Hematopoietic multipotent progenitor cell treated with erythropoietin and hydrocortisone succinate and interleukin-3 and kit ligand, for 4 days (in vitro differentiated cells): ENCODE measurements around the gene PAN3.
A peak's percentile ranks its signal among the peaks of the same experiment; 100 is the strongest.
"Not testable (repeated sequence)": the region's sequence is repeated elsewhere in the genome, so short reads cannot be mapped to it uniquely, and the experiment has no call there.

Experiments used
- DNase-seq: peaks from one replicate; pipeline ENCODE4 v3.0.0-alpha.2; 2015

PAN3 gene

DNA sequence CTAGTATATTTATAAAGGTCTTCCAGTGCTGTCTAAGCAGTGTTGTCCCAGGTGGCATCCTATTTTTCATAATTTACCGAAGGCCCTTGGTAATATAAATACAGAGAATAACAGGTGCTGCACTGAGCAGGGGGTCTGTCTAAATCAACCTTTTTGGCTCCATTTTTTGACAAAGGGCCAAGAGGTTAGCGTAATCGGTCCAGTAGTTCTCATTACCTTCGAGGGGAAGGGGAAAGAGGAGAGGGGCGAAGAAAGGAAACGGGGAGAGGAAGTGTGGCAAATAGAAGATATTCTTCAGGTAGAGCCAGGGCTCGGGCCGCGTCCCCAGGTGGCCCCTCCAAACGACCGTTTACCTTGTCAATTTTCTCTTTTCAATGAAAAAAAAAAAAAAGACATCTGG, 749 bp upstream of the PAN3 start:
- DNase-seq = no peak

GRCh38 chr13:28138756-28139470, 568 bp downstream of the PAN3 start:
- peak; percentile 97 for DNase-seq

- no peak for DNase-seq
These were observed 2.2 kb downstream of the PAN3 start for GRCh38 chr13:28140433-28141125.

DNA sequence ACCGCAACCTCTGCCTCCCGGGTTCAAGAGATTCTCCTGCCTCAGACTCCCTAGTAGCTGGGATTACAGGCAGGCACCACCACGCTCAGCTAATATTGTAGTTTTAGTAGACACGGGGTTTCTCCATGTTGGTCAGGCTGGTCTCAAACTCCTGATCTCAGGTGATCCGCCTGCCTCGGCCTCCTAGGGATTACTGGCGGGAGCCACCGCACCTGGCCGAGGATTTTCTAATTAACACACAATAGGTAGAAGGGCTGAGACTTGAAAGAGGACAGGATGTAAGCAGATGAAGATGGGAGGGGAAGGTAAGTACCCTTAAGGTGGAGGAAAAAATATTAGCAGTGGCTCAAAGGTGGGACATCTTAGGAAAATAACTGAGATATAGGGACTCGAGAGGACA, 3.2 kb downstream of the PAN3 start:
- DNase-seq = not testable (repeated sequence)

DNA sequence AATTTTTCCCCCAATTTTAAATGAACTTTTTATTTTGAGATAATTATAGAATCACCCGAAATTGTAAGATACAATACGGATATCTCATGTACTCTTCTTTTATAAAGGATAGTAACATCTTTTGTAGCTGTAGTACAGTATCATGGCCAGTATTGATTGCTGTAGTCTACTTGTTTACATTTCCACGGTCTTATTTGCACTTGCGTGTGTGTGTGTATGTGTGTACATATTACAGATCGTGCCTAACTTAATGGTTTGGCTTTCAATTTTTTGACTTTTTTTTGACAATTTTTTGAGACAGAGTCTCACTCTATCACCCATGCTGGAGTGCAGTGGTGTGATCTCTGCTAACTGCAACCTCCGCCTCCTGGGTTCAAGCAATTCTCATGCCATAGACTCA, 6.7 kb downstream of the PAN3 start:
- no peak for DNase-seq

GRCh38 chr13:28147495-28147894, 9.2 kb downstream of the PAN3 start:
- DNase-seq = peak; percentile 33

GRCh38 chr13:28159057-28159456, 20.7 kb downstream of the PAN3 start:
- DNase-seq = no peak

DNA sequence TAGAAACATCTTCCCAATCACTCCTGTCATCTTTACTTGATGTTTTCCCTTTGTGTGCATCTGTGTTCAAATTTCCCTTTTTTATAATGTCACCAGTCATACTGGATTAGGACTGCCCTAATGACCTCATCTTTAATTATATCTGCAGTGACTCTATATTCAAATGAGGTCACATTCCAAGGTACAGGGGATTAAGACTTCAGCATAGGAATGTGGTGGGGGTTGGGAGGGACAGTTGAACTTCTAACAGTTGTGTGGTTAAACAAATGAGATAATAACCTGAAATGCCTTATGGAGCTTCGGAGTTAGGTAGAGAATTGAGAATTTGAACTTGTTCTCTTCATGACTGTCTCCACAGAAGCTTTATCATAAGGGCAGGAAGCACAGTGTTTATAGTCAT, 23.0 kb downstream of the PAN3 start:
- peak; percentile 70 for DNase-seq

DNA sequence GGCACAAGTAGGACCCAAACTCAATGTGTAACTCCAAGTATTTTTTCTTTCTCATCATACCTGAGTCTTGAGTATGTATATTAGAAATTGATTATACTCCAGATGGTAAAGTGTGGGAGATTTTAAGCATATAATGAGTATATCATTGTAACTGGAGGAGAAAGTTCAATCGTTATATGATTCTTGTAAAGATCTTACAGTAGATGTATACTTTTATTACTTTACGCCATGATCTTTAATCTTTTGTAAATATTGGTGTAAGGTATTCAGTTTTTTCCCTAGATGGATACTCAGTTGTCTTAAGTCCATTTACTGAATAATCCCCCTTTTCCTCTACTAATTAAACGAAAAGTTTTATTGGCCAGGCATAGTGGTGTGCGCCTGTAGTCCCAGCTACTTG, 25.2 kb downstream of the PAN3 start:
- no peak for DNase-seq

DNA sequence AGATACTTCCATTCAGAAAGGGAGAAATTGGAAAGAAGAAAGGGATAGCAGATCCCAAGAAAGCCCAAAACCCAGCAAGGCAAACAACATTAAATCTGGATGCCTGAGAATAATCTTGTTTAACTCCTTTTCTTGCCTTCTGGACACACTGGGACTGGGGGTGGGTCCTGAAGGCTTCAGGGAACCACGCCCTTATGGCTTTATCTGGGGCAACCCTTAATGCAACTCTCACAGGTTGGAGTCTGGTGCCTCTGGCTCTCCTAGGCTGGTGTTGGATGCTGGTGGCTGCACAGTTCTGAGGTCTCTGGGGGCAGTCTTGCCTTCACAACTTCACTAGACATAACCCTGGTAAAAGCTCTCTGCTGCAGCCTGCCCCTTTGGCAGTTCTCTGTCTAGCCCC, 27.9 kb downstream of the PAN3 start:
- peak; percentile 77 for DNase-seq

DNA sequence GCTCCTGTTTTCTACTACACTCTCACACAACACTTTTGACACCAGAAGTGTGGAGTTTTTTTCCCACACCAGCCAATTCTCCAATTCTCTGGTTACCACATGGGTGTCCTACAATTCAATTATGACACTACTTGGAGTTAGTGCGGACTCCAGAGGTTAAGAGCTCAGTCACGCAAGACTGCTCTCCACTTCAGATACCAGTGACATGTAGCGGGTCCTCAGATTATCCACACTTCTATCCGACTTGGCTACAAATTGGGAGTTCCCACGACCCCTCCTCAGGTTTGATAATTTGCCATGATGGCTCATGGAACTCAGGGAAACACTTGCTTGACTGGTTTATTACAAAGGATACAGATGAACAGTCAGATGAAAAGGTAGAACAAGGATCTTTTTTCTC, 32.9 kb downstream of the PAN3 start:
- no peak for DNase-seq

- DNase-seq = no peak
These were observed 34.6 kb downstream of the PAN3 start for GRCh38 chr13:28172947-28173346.

- DNase-seq = no peak
These were observed 35.4 kb downstream of the PAN3 start for GRCh38 chr13:28173793-28174192.

DNA sequence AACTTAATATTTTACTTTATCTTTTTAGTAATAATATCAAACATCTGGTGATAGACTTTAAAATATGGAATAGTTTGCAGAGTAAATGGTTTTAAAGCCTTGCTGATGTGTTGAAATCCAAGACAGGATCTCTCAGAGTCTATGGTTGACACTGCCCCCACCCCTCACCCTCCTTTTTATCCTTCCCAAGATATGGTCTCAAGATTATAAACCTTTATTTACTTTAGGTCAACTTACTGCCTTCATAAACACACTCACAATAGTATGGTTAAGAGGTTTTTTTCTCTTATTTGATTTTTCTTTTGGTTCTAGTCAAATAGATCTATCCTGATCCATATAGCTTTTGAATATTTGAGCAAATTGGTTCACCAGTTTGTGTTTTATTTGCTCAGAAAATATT, 39.0 kb downstream of the PAN3 start:
- no peak for DNase-seq

- DNase-seq = no peak
These were observed 39.5 kb downstream of the PAN3 start for GRCh38 chr13:28177877-28178276.

GRCh38 chr13:28179974-28180373, 41.6 kb downstream of the PAN3 start:
- no peak for DNase-seq

- no peak for DNase-seq
These were observed 43.1 kb downstream of the PAN3 start for GRCh38 chr13:28181413-28181812.

- no peak for DNase-seq
These were observed 46.9 kb downstream of the PAN3 start for GRCh38 chr13:28185256-28185655.

- peak; percentile 22 for DNase-seq
These were observed 60.7 kb downstream of the PAN3 start for GRCh38 chr13:28199089-28199488.

- no peak for DNase-seq
These were observed 65.7 kb downstream of the PAN3 start for GRCh38 chr13:28204043-28204442.

DNA sequence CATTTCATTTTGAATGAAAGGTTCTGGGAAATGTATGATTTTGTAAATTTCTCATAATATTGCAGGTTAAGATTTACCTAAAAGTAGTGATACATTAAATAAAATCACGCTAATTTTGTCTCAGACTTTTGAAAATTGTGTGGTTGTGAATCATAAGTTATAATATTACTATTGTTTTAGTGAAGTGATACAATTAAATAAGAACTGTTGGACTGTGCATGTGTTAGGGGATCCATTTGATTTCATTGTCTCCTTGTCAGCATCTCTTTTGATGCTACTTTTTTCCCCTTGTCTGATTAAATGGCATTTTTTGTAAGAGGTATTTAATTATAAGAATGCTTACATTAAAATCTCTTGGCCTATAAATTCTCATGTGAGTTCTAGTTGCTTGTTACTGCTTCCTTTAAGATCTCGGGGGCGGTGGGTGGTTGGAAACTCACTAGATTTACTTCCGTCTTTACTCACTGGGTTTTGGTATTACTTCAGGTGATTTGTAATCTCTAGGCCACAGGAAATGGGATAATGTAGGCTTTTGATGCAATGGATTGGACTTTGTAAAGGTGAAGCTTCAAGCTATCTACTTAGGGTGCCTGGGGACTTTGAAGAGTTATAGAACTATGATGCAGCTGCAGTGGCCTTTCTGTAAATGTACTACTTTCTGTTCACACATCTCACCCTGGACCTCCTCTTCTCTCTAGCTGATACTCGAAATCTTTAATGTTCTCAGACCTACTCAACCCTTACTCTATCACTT, 66.5 kb downstream of the PAN3 start:
- DNase-seq = no peak

DNA sequence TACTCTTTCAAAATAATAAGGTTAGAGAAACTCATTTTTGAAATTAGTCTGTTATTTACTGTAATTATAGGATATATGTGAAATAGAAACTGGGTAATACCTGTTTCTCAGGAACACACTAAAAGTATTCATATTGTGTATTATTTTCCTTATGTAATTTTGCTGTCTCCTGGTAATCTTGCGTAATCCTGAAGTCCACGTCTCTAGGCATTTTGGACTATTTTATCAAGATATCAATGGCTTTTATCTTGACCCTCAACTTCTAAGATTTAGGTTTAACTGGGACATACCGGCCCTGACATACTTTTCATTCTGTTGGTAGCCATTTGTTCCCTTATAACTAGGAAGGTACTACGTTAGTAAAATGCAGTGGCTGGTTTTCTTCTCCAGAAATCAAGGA, 80.3 kb downstream of the PAN3 start:
- DNase-seq = no peak

GRCh38 chr13:28219408-28220099, 81.2 kb downstream of the PAN3 start:
- DNase-seq = no peak
